GM12878 (cell line): Measurements from ENCODE around the gene TMEM132D. TPM values are rescaled to one million over a fixed set of nuclear protein-coding genes. Genes with fewer than 3 reads are reported as not detected.

Experiments
- ATAC-seq: fragments of 200-7000 bp; cut with Tn5 transposase; 3 replicates; pipeline ENCODE4 v1.9.1; 2020; ENCODE audit warnings: mild to moderate bottlenecking, moderate library complexity
- BruUV-seq: library from RNA; stranded (reverse); fragments of 400-500 nt; replicated peaks from 2 replicates; lab custom pipeline; 2021; lab: Mats Ljungman, UMichigan
- CTCF ChIA-PET: fragments of 300-600 bp; sonication (Branson Sonifier 250); formaldehyde crosslinking; extraction: SDS; loops from one replicate; lab custom pipeline; 2021; ENCODE audit warnings: inconsistent platforms; lab: Yijun Ruan, JAX
- POLR2A ChIA-PET: fragments of 350-600 bp; formaldehyde crosslinking; extraction: SDS; loops from one replicate; lab custom pipeline; 2021; ENCODE audit warnings: inconsistent platforms; lab: Charles Lee
- RAD21 ChIA-PET: fragments of 300-600 bp; sonication (Branson Sonifier 250); formaldehyde crosslinking; loops from one replicate; lab custom pipeline; 2023; ENCODE audit warnings: antibody characterized with exemption; ENCODE audit not compliant: unreplicated experiment; lab: Charles Lee
- SMC1A ChIA-PET: fragments of 300-600 bp; sonication (Branson Sonifier 250); formaldehyde crosslinking; loops from one replicate; lab custom pipeline; 2023; ENCODE audit not compliant: unreplicated experiment, uncharacterized antibody; lab: Charles Lee
- DNase-seq: peaks from one replicate; pipeline ENCODE4 v3.0.0-alpha.2; 2011; ENCODE audit warnings: low read depth, low spot score
- FAIRE-seq: peaks from 3 replicates; lab custom pipeline; 2011; peaks lifted over from hg19 to GRCh38; lab: Jason Lieb, UNC
- H2AFZ ChIP-seq: 2 replicates; pipeline ENCODE4 v1.6.0; 2011; ENCODE audit warnings: low read depth, low read length, control low read depth; ENCODE audit not compliant: control insufficient read depth
- H3K27ac ChIP-seq: 2 replicates; pipeline ENCODE4 v1.5.1; 2011; ENCODE audit warnings: control low read depth; ENCODE audit not compliant: control insufficient read depth, insufficient read depth
- H3K27me3 ChIP-seq, 2 experiments: replicated peaks in 1 of 2; 2 replicates each; pipeline versions ENCODE4 v1.6.0 to v1.6.1; 2011; ENCODE audit warnings: low read length in 1 of 2; ENCODE audit not compliant: control insufficient read depth in 2 of 2, insufficient read depth in 2 of 2
- H3K36me3 ChIP-seq, 2 experiments: 2 replicates each; pipeline ENCODE4 v1.5.1; 2011; ENCODE audit warnings: low read length in 1 of 2; ENCODE audit not compliant: control insufficient read depth in 2 of 2, insufficient read depth in 2 of 2
- H3K4me1 ChIP-seq: 2 replicates; pipeline ENCODE4 v1.6.1; 2011; ENCODE audit warnings: mild to moderate bottlenecking, low read length, moderate library complexity, mixed read lengths; ENCODE audit not compliant: control insufficient read depth, insufficient read depth
- H3K4me2 ChIP-seq: 2 replicates; pipeline ENCODE4 v1.6.0; 2011; ENCODE audit warnings: control low read depth; ENCODE audit not compliant: control insufficient read depth, insufficient read depth
- H3K4me3 ChIP-seq: fragments of 200-600 bp; sonication (generic); 2 replicates; pipeline ENCODE4 v1.5.1; 2016
- H3K79me2 ChIP-seq: 2 replicates; pipeline ENCODE4 v1.6.0; 2011; ENCODE audit warnings: low read length; ENCODE audit not compliant: control insufficient read depth, insufficient read depth
- H3K9ac ChIP-seq: 2 replicates; pipeline ENCODE4 v1.8.0; 2011; ENCODE audit warnings: low read length, control low read depth, mixed read lengths; ENCODE audit not compliant: control insufficient read depth, insufficient read depth
- H3K9me3 ChIP-seq: replicated peaks from 3 replicates; pipeline ENCODE4 v1.5.1; 2011; ENCODE audit warnings: mild to moderate bottlenecking, low read length; ENCODE audit not compliant: control insufficient read depth, insufficient read depth
- H4K20me1 ChIP-seq: 2 replicates; pipeline ENCODE4 v1.6.0; 2011; ENCODE audit not compliant: control insufficient read depth, insufficient read depth
- BACH1 ChIP-seq: fragments of 450-650 bp; IDR thresholded peaks from 2 replicates; pipeline ENCODE4 v1.6.1; 2017; ENCODE audit warnings: mild to moderate bottlenecking, borderline replicate concordance
- CHD2 ChIP-seq: IDR thresholded peaks from 2 replicates; pipeline ENCODE4 v1.6.1; 2011; ENCODE audit warnings: low read depth, low read length, improper control_type of control experiment, borderline replicate concordance
- LARP7 ChIP-seq: fragments of 450-650 bp; IDR thresholded peaks from 2 replicates; pipeline ENCODE4 v1.6.1; 2017; ENCODE audit warnings: mild to moderate bottlenecking
- MXI1 ChIP-seq: fragments of 150-350 bp; IDR thresholded peaks from 2 replicates; pipeline ENCODE4 v1.6.1; 2011; ENCODE audit warnings: low read depth, mild to moderate bottlenecking, inconsistent platforms, low read length, improper control_type of control experiment
- SIN3A ChIP-seq: IDR thresholded peaks from 2 replicates; pipeline ENCODE4 v1.6.1; 2012; ENCODE audit warnings: low read depth, low read length, improper control_type of control experiment
- SMAD5 ChIP-seq: IDR thresholded peaks from 2 replicates; pipeline ENCODE4 v1.6.1; 2016; ENCODE audit warnings: antibody characterized with exemption, low read depth
- SREBF1 ChIP-seq: IDR thresholded peaks from 2 replicates; pipeline ENCODE4 v1.6.1; 2012; ENCODE audit warnings: mild to moderate bottlenecking, low read length
- TCF7 ChIP-seq: IDR thresholded peaks from 2 replicates; pipeline ENCODE4 v1.6.1; 2014; ENCODE audit warnings: antibody characterized with exemption, borderline replicate concordance
- ZNF217 ChIP-seq: fragments of 450-650 bp; IDR thresholded peaks from 2 replicates; pipeline ENCODE4 v1.6.1; 2017; ENCODE audit warnings: antibody characterized with exemption, mild to moderate bottlenecking
- WGBS: methylation state at CpG from one replicate; pipeline ENCODE4 v1.1.6; 2016; ENCODE audit warnings: low lambda C conversion rate; ENCODE audit not compliant: insufficient replicate concordance, insufficient coverage; ENCODE audit errors: missing lambda C conversion rate; 5-methylcytosine and 5-hydroxymethylcytosine counted together
- in situ Hi-C: fragments of 300-500 bp; cut with MboI; formaldehyde crosslinking; loops from 9 replicates; pipeline ENCODE4 v1.14.3; 2018; ENCODE audit warnings: mixed read lengths
- intact Hi-C: fragments of 100-400 bp; cut with micrococcal nuclease; formaldehyde crosslinking; loops from one replicate; pipeline ENCODE4 v1.14.2; 2022; ENCODE audit not compliant: unreplicated experiment
- polyA plus RNA-seq, 11 experiments: library from polyadenylated mRNA; depleted of rRNA in 4 of 11; unstranded in 6 of 11; stranded (reverse) in 5 of 11; fragments of >200 nt; fragmentation: Nextera tagmentation in 4 of 11; fragmentation: Illumina TruSeq in 1 of 11; extraction: Ambion mirVana in 4 of 11; extraction: Trizol in 1 of 11; gene quantifications; 1 replicate in 1 of 11; 2 replicates in 10 of 11; pipeline versions ENCODE4 v1.2.1 to v1.2.3, GENCODE V29; 2011 to 2016; ENCODE audit warnings: inconsistent platforms in 2 of 11, missing spikeins in 2 of 11, low read depth in 1 of 11
- total RNA-seq, 4 experiments: library from RNA; depleted of rRNA in 3 of 4; stranded (reverse); fragments of >200 nt in 3 of 4; fragmentation: Illumina TruSeq in 1 of 4; extraction: Trizol in 1 of 4; gene quantifications; 2 replicates each; pipeline versions ENCODE4 v1.2.1 to v1.2.3, GENCODE V29; 2013 to 2021
- TF ChIP-seq, protein P1 (sequence below): fragments of 150-350 bp; IDR thresholded peaks from 2 replicates; pipeline ENCODE4 v1.6.1; 2016; ENCODE audit warnings: low read depth, low read length

Gene TMEM132D
- total and polyA plus RNA-seq, 10 of the 15 experiments (the other 5 are each of a cell fraction or from before 2014, with no cell fraction given), result under 0.01 to 0.12 (median 0.02) TPM; not detected in 3

- no peak overlapping the region for H2AFZ ChIP-seq
- H3K9me3 ChIP-seq, result no peaks in the 10 kb centered on the region
- H3K4me1 ChIP-seq, result no peaks in the 10 kb centered on the region
- POLR2A ChIA-PET, result no interaction called here
- intact Hi-C loops (no loop called here), in situ Hi-C loops (no loop called here)
- no peak overlapping the region for H3K4me3 ChIP-seq
- H3K4me2 ChIP-seq, result no peak overlapping the region
- no peaks in the 10 kb centered on the region for H3K27me3 ChIP-seq
- SMC1A ChIA-PET, result no interaction called here
- WGBS, result 30% methylated on average over 9 of the region's 10 CpGs
- no peaks in the 10 kb centered on the region for H3K79me2 ChIP-seq
- H4K20me1 ChIP-seq, result no peaks in the 10 kb centered on the region
- TF ChIP-seq BACH1 (no peak), TCF7 (no peak), SMAD5 (no peak), ZNF217 (no peak), LARP7 (no peak), SIN3A (no peak), CHD2 (no peak), MXI1 (no peak), SREBF1 (no peak)
- TF ChIP-seq, protein P1, sequence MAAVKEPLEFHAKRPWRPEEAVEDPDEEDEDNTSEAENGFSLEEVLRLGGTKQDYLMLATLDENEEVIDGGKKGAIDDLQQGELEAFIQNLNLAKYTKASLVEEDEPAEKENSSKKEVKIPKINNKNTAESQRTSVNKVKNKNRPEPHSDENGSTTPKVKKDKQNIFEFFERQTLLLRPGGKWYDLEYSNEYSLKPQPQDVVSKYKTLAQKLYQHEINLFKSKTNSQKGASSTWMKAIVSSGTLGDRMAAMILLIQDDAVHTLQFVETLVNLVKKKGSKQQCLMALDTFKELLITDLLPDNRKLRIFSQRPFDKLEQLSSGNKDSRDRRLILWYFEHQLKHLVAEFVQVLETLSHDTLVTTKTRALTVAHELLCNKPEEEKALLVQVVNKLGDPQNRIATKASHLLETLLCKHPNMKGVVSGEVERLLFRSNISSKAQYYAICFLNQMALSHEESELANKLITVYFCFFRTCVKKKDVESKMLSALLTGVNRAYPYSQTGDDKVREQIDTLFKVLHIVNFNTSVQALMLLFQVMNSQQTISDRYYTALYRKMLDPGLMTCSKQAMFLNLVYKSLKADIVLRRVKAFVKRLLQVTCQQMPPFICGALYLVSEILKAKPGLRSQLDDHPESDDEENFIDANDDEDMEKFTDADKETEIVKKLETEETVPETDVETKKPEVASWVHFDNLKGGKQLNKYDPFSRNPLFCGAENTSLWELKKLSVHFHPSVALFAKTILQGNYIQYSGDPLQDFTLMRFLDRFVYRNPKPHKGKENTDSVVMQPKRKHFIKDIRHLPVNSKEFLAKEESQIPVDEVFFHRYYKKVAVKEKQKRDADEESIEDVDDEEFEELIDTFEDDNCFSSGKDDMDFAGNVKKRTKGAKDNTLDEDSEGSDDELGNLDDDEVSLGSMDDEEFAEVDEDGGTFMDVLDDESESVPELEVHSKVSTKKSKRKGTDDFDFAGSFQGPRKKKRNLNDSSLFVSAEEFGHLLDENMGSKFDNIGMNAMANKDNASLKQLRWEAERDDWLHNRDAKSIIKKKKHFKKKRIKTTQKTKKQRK, result no peak
- DNase-seq, result no peak
- BruUV-seq, result no TSS peak
- CTCF ChIA-PET, result interaction anchor here (0.7 kb wide), 1 partner anchor 994 kb away, joined by 3 read pairs; no protein-coding TSS in a partner anchor
- no peak for FAIRE-seq
- no peak overlapping the region for H3K27ac ChIP-seq
- no peak overlapping the region for H3K9ac ChIP-seq
- no peaks in the 10 kb centered on the region for H3K36me3 ChIP-seq
- no peak for ATAC-seq
- RAD21 ChIA-PET, result no interaction called here
These were observed 751.3 kb downstream of the TMEM132D start for GRCh38 chr12:129152351-129153104.
